Heart left ventricle (tissue), 16 donors: Measurements from ENCODE around the gene DYSF. TPM values are rescaled to one million over a fixed set of nuclear protein-coding genes. Genes with fewer than 3 reads are reported as not detected.

Source experiments
- ATAC-seq, 4 donors: fragments of 200-7000 bp; cut with Tn5 transposase; one replicate each; pipeline ENCODE4 v1.9.1; 2020 to 2022; ENCODE audit warnings: moderate library complexity in 4 of 4, mild to moderate bottlenecking in 3 of 4, moderate number of reproducible peaks in 1 of 4
- DNase-seq, 5 donors: peaks; one replicate each; pipeline ENCODE4 v3.0.0-alpha.2; 2020
- H3K27ac ChIP-seq, 12 donors: fragments of 200-600 bp; sonication (generic) in 4 of 12; one replicate each; pipeline versions ENCODE4 v1.5.0 to v1.8.0; 2016 to 2022; ENCODE audit warnings: mild to moderate bottlenecking in 2 of 12
- H3K27me3 ChIP-seq, 9 donors: fragments of 200-600 bp; sonication (generic) in 2 of 9; one replicate each; pipeline versions ENCODE4 v1.5.1 to v1.8.0; 2016 to 2022; ENCODE audit warnings: mild to moderate bottlenecking in 3 of 9
- H3K36me3 ChIP-seq, 9 donors: fragments of 200-600 bp; sonication (generic) in 2 of 9; one replicate each; pipeline versions ENCODE4 v1.5.0 to v1.8.0; 2018 to 2022; ENCODE audit warnings: mild to moderate bottlenecking in 2 of 9
- H3K4me1 ChIP-seq, 12 donors: fragments of 200-600 bp; sonication (generic) in 4 of 12; one replicate each; pipeline versions ENCODE4 v1.5.0 to v1.8.0; 2016 to 2022; ENCODE audit warnings: mild to moderate bottlenecking in 3 of 12
- H3K4me3 ChIP-seq, 12 donors: fragments of 200-600 bp; sonication (generic) in 4 of 12; one replicate each; pipeline versions ENCODE4 v1.5.0 to v1.8.0; 2017 to 2022; ENCODE audit warnings: mild to moderate bottlenecking in 9 of 12, moderate library complexity in 4 of 12
- H3K9me3 ChIP-seq, 12 donors: fragments of 200-600 bp; sonication (generic) in 4 of 12; one replicate each; pipeline versions ENCODE4 v1.5.0 to v1.8.0; 2016 to 2022; ENCODE audit warnings: mild to moderate bottlenecking in 1 of 12
- POLR2A ChIP-seq, 2 donors: fragments of 450-650 bp; IDR thresholded peaks; one replicate each; pipeline ENCODE4 v1.6.1; 2017; ENCODE audit warnings: antibody characterized with exemption in 2 of 2, mild to moderate bottlenecking in 2 of 2, moderate library complexity in 2 of 2
- WGBS, 4 donors: extraction: QIAGEN DNeasy Blood & Tissue Kit in 2 of 4; methylation state at CpG; one replicate each; pipeline versions ENCODE4 v1.1.5 to v1.1.7; 2013 to 2018; 5-methylcytosine and 5-hydroxymethylcytosine counted together
- intact Hi-C, 10 donors: fragments of 100-400 bp; cut with DNase I; formaldehyde crosslinking; loops; one replicate each; pipeline versions ENCODE4 v1.11.1 to v1.14.2; 2022
- polyA plus RNA-seq, 2 donors: library from polyadenylated mRNA; stranded (reverse); fragments of 200-250 nt; gene quantifications; one replicate each; pipeline ENCODE4 v1.2.3, GENCODE V29; 2013
- total RNA-seq, 9 donors: library from RNA; depleted of rRNA in 2 of 9; stranded (reverse); fragments of >200 nt in 2 of 9; fragmentation: NEBNext Ultra II Directional in 3 of 9; extraction: Animal tissue kit (Norgen Biotek cat#: 25700) in 3 of 9; gene quantifications; one replicate each; pipeline versions ENCODE4 v1.1.0 to v1.2.4, GENCODE V29; 2016 to 2023
- TF ChIP-seq, protein P1 (sequence below), 12 donors: fragments of 200-600 bp; sonication (generic) in 4 of 12; IDR thresholded peaks; one replicate each; pipeline versions ENCODE4 v1.5.0 to v1.8.0; 2018 to 2022; ENCODE audit warnings: antibody characterized with exemption in 12 of 12, mild to moderate bottlenecking in 5 of 12
- donor health status: ischemic (EF 13 %, LVEDD 7.1; RV severe dilation, severe dysfunction).
- donor health status: healthy with polysubstance abuse.
- donor health status: DM: no; HTN: yes; CAD: no.
- donor health status: DM: no; HTN: no; CAD: no.
- donor health status: ischemic (EF 25% LVEDD 6.9; RV normal size, moderate dysfunction).
- donor health status: ischemic (EF 25% LVEDD 5.7; RV mildly dilated, moderate dysfunction).
- donor health status: healthy.
- donor health status: DM: yes; HTN: yes; CAD: no.
- donor health status: ischemic (EF 35%, LVEDD 5.7; RV mildly dilated, moderate dysfunction).
- donor health status: nonischemic (EF 11% LVEDD 7.7; RV severe dilation, severe dysfunction).
- donor health status: DM: yes; HTN: yes; CAD: no.
- donor health status: PGD.
- donor health status: ischemic (EF 29% LVEDD 5.4; RV normal size, mild dysfunction).
- donor health status: nonischemic (EF 23%, LVEDD 6.1; RV moderate dilation, normal function).

The DYSF gene
- total and polyA plus RNA-seq, 11 donors: 25.5 to 99.9 (median 78.6) TPM

DNA sequence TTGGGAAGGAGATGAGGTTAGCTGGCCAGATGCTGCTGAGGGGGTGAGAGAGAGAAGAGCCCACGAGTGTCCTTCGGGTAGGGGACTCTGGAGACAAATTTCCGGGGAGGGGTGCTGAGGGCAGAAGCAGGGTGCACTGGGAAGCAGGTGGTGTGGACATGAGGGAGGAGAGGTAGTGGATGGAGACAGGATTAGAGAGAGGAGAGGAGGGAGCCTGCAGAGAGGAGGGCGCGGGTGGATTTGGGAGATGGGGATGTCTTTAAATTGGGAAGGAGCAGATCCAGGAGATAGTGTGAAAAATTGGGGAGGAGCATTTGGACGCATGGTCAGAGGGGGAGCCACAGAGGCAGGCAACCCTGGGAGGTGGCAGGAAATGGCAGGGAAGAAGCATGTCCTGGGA lies 154.7 kb downstream of the DYSF start:
- DNase-seq (peak in 3 of 5 donors; percentile 2 to 10 (median 7)), ATAC-seq (no peak)
- no peaks in the 10 kb centered on the region for H3K9me3 ChIP-seq
- 69 to 83% (median 75%) methylated on average over 6 of the region's 6 CpGs for whole genome bisulfite sequencing, 4 donors
- TF ChIP-seq, protein P1, sequence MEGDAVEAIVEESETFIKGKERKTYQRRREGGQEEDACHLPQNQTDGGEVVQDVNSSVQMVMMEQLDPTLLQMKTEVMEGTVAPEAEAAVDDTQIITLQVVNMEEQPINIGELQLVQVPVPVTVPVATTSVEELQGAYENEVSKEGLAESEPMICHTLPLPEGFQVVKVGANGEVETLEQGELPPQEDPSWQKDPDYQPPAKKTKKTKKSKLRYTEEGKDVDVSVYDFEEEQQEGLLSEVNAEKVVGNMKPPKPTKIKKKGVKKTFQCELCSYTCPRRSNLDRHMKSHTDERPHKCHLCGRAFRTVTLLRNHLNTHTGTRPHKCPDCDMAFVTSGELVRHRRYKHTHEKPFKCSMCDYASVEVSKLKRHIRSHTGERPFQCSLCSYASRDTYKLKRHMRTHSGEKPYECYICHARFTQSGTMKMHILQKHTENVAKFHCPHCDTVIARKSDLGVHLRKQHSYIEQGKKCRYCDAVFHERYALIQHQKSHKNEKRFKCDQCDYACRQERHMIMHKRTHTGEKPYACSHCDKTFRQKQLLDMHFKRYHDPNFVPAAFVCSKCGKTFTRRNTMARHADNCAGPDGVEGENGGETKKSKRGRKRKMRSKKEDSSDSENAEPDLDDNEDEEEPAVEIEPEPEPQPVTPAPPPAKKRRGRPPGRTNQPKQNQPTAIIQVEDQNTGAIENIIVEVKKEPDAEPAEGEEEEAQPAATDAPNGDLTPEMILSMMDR (IDR thresholded peaks at IDR 0.05): no peak
- TF ChIP-seq POLR2A (IDR thresholded peaks at IDR 0.05): no peak
- H3K4me1 ChIP-seq: peaks cover 7 to 45% (median 22%) of the 10 kb centered on the region in 12 donors
- no peak overlapping the region for H3K27ac ChIP-seq
- intact Hi-C loops: loop anchor here in 6 of 10 donors (2.0 to 10.0 kb wide), 5 partner anchors 61 to 544 kb away; no protein-coding TSS in a partner anchor
- no peak overlapping the region for H3K4me3 ChIP-seq
- H3K27me3 ChIP-seq: no peaks in the 10 kb centered on the region
- H3K36me3 ChIP-seq: peaks cover 0 to 23% (median 12%) of the 10 kb centered on the region in 9 donors

DNA sequence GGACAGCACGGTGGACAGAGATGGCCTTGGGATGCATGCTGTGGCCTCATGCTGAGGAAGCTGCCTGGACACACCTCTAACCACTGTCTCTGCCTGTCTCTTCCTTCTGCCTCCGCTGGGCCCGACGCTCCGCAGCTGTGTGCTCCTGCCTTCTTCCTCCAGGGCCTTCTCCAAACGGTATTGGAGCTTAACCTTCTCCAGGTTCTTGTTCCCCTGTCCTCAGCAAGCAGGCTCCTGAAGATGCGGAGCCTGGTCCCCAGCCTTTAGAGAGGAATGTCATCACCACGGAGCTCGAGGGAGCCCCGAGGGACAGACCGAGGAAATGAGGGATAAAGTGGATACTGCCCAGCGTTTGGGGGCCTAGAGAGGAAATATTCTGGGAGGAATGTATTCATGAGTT lies 155.1 kb downstream of the DYSF start:
- no peak for ATAC-seq
- no peak overlapping the region for H3K27ac ChIP-seq
- intact Hi-C loops: loop anchor here in 6 of 10 donors (2.0 to 10.0 kb wide), 5 partner anchors 61 to 544 kb away; no protein-coding TSS in a partner anchor

DNA sequence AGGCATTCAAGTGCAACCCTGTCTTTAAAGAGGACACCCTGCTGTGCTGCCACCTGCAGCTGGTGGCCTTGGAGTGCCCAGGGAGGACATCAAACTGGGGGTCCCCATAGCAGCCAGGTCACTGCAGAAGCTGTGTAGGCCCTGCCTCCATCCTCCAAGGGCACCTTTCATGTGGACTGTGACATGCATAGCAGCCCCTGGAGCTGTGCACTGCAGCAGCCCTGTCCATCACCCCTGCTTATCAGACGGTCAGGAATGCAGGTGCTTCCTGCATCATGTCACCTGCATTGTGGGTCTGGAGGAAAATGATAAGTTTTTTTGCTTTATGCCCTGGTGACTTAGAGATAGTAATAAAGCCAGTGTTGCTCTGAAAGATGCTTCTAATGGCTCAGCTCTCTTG lies 155.7 kb downstream of the DYSF start:
- peaks cover 0 to 28% (median 13%) of the 10 kb centered on the region in 9 donors for H3K36me3 ChIP-seq
- no peak for ATAC-seq
- peak in 4 of 5 donors; percentile 3 to 24 (median 6) for DNase-seq
- H3K27me3 ChIP-seq: no peaks in the 10 kb centered on the region
- no peak overlapping the region for H3K27ac ChIP-seq
- no peak for TF ChIP-seq POLR2A (IDR thresholded peaks at IDR 0.05)
- TF ChIP-seq, protein P1 (IDR thresholded peaks at IDR 0.05): no peak
- H3K4me3 ChIP-seq: no peak overlapping the region
- WGBS, 4 donors: 50 to 80% (median 66%) methylated on average over 1 of the region's 1 CpG
- H3K4me1 ChIP-seq: peaks cover 6 to 44% (median 19%) of the 10 kb centered on the region in 12 donors
- intact Hi-C loops: loop anchor here in 6 of 10 donors (2.0 to 10.0 kb wide), 5 partner anchors 62 to 543 kb away; no protein-coding TSS in a partner anchor
- H3K9me3 ChIP-seq: no peaks in the 10 kb centered on the region

More for the DNA sequence above, 155.1 kb downstream of the DYSF start:
- Histone ChIP-seq H3K27me3 (no peaks in the 10 kb centered on the region), H3K4me1 (peaks cover 7 to 44% (median 20%) of the 10 kb centered on the region in 12 donors), H3K36me3 (peaks cover 0 to 28% (median 13%) of the 10 kb centered on the region in 9 donors), H3K9me3 (no peaks in the 10 kb centered on the region), H3K4me3 (no peak overlapping the region)
- DNase-seq: peak in 4 of 5 donors; percentile 4 to 22 (median 16)
- WGBS, 4 donors: 56 to 63% (median 61%) methylated on average over 12 of the region's 12 CpGs
- TF ChIP-seq, protein P1 (IDR thresholded peaks at IDR 0.05): no peak
- no peak for TF ChIP-seq POLR2A (IDR thresholded peaks at IDR 0.05)

DNA sequence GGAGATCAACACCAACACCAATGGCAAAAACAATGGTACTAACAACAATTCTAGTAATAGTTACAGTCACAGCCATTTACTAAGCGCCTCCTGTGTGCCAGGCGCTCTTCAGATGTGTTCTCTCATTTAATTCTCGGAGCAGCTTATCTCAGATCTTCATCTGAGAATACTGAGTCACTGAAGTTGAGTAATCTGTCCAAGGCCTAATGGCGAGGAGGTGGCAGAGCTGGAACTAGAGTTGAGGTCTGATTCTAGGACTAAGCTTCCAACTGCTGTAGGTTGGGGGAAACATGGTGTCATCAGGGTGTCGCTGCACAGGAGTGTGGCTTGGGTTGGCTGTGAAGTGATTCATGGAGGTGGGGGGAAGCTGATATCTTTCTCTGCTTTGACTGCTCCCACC lies 156.1 kb downstream of the DYSF start:
- ATAC-seq: no peak
- Histone ChIP-seq H3K4me1 (peaks cover 5 to 44% (median 19%) of the 10 kb centered on the region in 12 donors), H3K9me3 (no peaks in the 10 kb centered on the region), H3K27me3 (no peaks in the 10 kb centered on the region), H3K36me3 (peaks cover 0 to 28% (median 13%) of the 10 kb centered on the region in 9 donors), H3K4me3 (no peak overlapping the region), H3K27ac (no peak overlapping the region)
- intact Hi-C loops: loop anchor here in 6 of 10 donors (2.0 to 10.0 kb wide), 5 partner anchors 62 to 543 kb away; no protein-coding TSS in a partner anchor
- TF ChIP-seq POLR2A (IDR thresholded peaks at IDR 0.05): no peak
- TF ChIP-seq, protein P1 (IDR thresholded peaks at IDR 0.05): no peak
- WGBS, 4 donors: 88 to 92% (median 92%) methylated on average over 5 of the region's 5 CpGs
- DNase-seq: peak in 2 of 5 donors; percentile 5 to 42
